NCI-H1417 (cell line): ENCODE measurements around the gene ZFAND4.
"Not testable (repeated sequence)": the region's sequence is repeated elsewhere in the genome, so short reads cannot be mapped to it uniquely, and the experiment has no call there.

Experiments
- DNase-seq, 3 experiments: peaks; one replicate each; lab custom pipeline; 2025; lab: John Stamatoyannopoulos, UW

Gene ZFAND4

GRCh38 chr10:45672181-45673073 is at the start of gene ZFAND4:
TSS of gene ZFAND4 (minus strand) at chr10:45672772. CDS start at chr10:45663725, 9,047 bp downstream.
- DNase-seq, result peak; percentile 63 to 95 (median 90)

- not testable (repeated sequence) for DNase-seq
These were observed 48.9 kb upstream of the ZFAND4 start for GRCh38 chr10:45721503-45721902.

- not testable (repeated sequence) for DNase-seq
These were observed 45.1 kb upstream of the ZFAND4 start for GRCh38 chr10:45717642-45718041.

GRCh38 chr10:45717053-45717452 is 44.5 kb upstream of the ZFAND4 start:
- not testable (repeated sequence) for DNase-seq

- DNase-seq, result not testable (repeated sequence)
These were observed 38.7 kb upstream of the ZFAND4 start for GRCh38 chr10:45711223-45711622.

- DNase-seq, result not testable (repeated sequence)
These were observed 37.7 kb upstream of the ZFAND4 start for GRCh38 chr10:45710200-45710796.

- DNase-seq, result not testable (repeated sequence)
These were observed 5.9 kb upstream of the ZFAND4 start for GRCh38 chr10:45678467-45678866.

GRCh38 chr10:45675388-45675787 is 2.8 kb upstream of the ZFAND4 start:
- DNase-seq, result no peak

GRCh38 chr10:45673074-45673648 is 589 bp upstream of the ZFAND4 start:
- DNase-seq, result peak in 2 of 3 experiments; percentile 20 to 54

GRCh38 chr10:45671300-45671699 is 1.3 kb downstream of the ZFAND4 start:
- not testable (repeated sequence) for DNase-seq

GRCh38 chr10:45669897-45670296 is 2.7 kb downstream of the ZFAND4 start:
- DNase-seq, result not testable (repeated sequence)

GRCh38 chr10:45660876-45661411 is 11.6 kb downstream of the ZFAND4 start:
- DNase-seq, result no peak

- no peak for DNase-seq
These were observed 15.3 kb downstream of the ZFAND4 start for GRCh38 chr10:45657033-45657926.

- DNase-seq, result no peak
These were observed 17.4 kb downstream of the ZFAND4 start for GRCh38 chr10:45655219-45655618.

- DNase-seq, result not testable (repeated sequence)
These were observed 17.8 kb downstream of the ZFAND4 start for GRCh38 chr10:45654753-45655141.

- DNase-seq, result no peak
These were observed 19.1 kb downstream of the ZFAND4 start for GRCh38 chr10:45653454-45653853.

- DNase-seq, result no peak
These were observed 20.1 kb downstream of the ZFAND4 start for GRCh38 chr10:45652511-45652910.

GRCh38 chr10:45649296-45649695 is 23.3 kb downstream of the ZFAND4 start:
- no peak for DNase-seq

GRCh38 chr10:45647118-45647517 is 25.5 kb downstream of the ZFAND4 start:
- DNase-seq, result no peak

GRCh38 chr10:45646384-45647050 is 26.1 kb downstream of the ZFAND4 start:
- DNase-seq, result no peak

- DNase-seq, result no peak
These were observed 28.0 kb downstream of the ZFAND4 start for GRCh38 chr10:45644527-45644926.
